Right kidney (tissue), 1 donor: ENCODE results near the gene MYCL.
"Not testable (repeated sequence)": the region's sequence is repeated elsewhere in the genome, so short reads cannot be mapped to it uniquely, and the experiment has no call there.

Experiments
- DNase-seq: peaks from one replicate; pipeline ENCODE4 v3.0.0-alpha.2; 2016

MYCL gene

GRCh38 chr1:39922251-39922688 is 20.6 kb upstream of the MYCL start:
- peak; percentile 28 for DNase-seq

GRCh38 chr1:39919545-39919944 is 17.8 kb upstream of the MYCL start:
- DNase-seq = peak; percentile 31

- DNase-seq = no peak
These were observed 16.1 kb upstream of the MYCL start for GRCh38 chr1:39917825-39918224.

- no peak for DNase-seq
These were observed 13.9 kb upstream of the MYCL start for GRCh38 chr1:39915499-39916129.

- not testable (repeated sequence) for DNase-seq
These were observed 11.4 kb upstream of the MYCL start for GRCh38 chr1:39913136-39913535.

GRCh38 chr1:39910263-39910662 is 8.5 kb upstream of the MYCL start:
- DNase-seq = no peak

GRCh38 chr1:39908534-39908933 is 6.8 kb upstream of the MYCL start:
- no peak for DNase-seq

- DNase-seq = no peak
These were observed 6.1 kb upstream of the MYCL start for GRCh38 chr1:39907528-39908453.

GRCh38 chr1:39905172-39905571 is 3.5 kb upstream of the MYCL start:
- DNase-seq = no peak

GRCh38 chr1:39902460-39902807 is 717 bp upstream of the MYCL start:
- DNase-seq = no peak

- DNase-seq = no peak
These were observed 328 bp downstream of the MYCL start for GRCh38 chr1:39901464-39901713.

- DNase-seq = peak; percentile 85
These were observed 854 bp downstream of the MYCL start for GRCh38 chr1:39900662-39901463.

- DNase-seq = no peak
These were observed 1.8 kb downstream of the MYCL start for GRCh38 chr1:39899611-39900538.

- DNase-seq = peak; percentile 53
These were observed 2.8 kb downstream of the MYCL start for GRCh38 chr1:39898648-39899603.

GRCh38 chr1:39898191-39898590 is 3.5 kb downstream of the MYCL start:
- no peak for DNase-seq

- DNase-seq = no peak
These were observed 4.6 kb downstream of the MYCL start for GRCh38 chr1:39896909-39897685.

- DNase-seq = no peak
These were observed 5.8 kb downstream of the MYCL start for GRCh38 chr1:39895731-39896480.

GRCh38 chr1:39894884-39895495 is 6.7 kb downstream of the MYCL start:
- no peak for DNase-seq
